Renal pelvis (tissue), 3 donors: ENCODE measurements around the gene DCHS1. TPM values are rescaled to one million over a fixed set of nuclear protein-coding genes. Genes with fewer than 3 reads are reported as not detected.

Experiments used
- polyA plus RNA-seq, 3 donors: library from polyadenylated mRNA; unstranded; fragments of 120-200 nt; gene quantifications; one replicate each; pipeline ENCODE4 v1.2.1, GENCODE V29; 2013; ENCODE audit not compliant: insufficient read length in 3 of 3

The DCHS1 gene
- polyA plus RNA-seq, 3 donors: 30.7 to 41.7 (median 40.5) TPM

Other genes starting within 250 kb of the DCHS1 start
- 10 to 100 TPM; 62.7 to 65.3 (median 63.1) TPM for gene APBB1, start 236.7 kb downstream of the DCHS1 start, polyA plus RNA-seq
- gene HPX, start 214.8 kb downstream of the DCHS1 start, polyA plus RNA-seq: 1 to 10 TPM; 3.1 to 6.6 (median 6.4) TPM
- 10 to 100 TPM; 24.8 to 32.2 (median 28.3) TPM for gene TRIM3, start 181.9 kb downstream of the DCHS1 start, polyA plus RNA-seq
- 10 to 100 TPM; 71.9 to 80.8 (median 77.5) TPM for gene ARFIP2, start 174.5 kb downstream of the DCHS1 start, polyA plus RNA-seq
- 10 to 100 TPM; 36.4 to 43.8 (median 37.9) TPM for gene TIMM10B, start 174.3 kb downstream of the DCHS1 start, polyA plus RNA-seq
- 10 to 100 TPM in 2 of 3 donors, 1 to 10 TPM in 1; 5.9 to 13.2 (median 13.0) TPM for gene DNHD1, start 158.5 kb downstream of the DCHS1 start, polyA plus RNA-seq
- gene RRP8, start 52.2 kb downstream of the DCHS1 start, polyA plus RNA-seq: 10 to 100 TPM; 17.5 to 29.9 (median 22.0) TPM
- 100 to 1,000 TPM; 159 to 167 (median 159) TPM for gene ILK, start 52.0 kb downstream of the DCHS1 start, polyA plus RNA-seq
- gene TAF10, start 43.6 kb downstream of the DCHS1 start, polyA plus RNA-seq: 10 to 100 TPM; 68.8 to 96.0 (median 81.3) TPM
- gene TPP1, start 36.4 kb downstream of the DCHS1 start, polyA plus RNA-seq: 100 to 1,000 TPM; 112 to 123 (median 120) TPM
- gene MRPL17, start 27.5 kb upstream of the DCHS1 start, polyA plus RNA-seq: 10 to 100 TPM; 68.0 to 88.5 (median 79.3) TPM
- under 1 TPM in 2 of 3 donors, not detected in 1; 0.07 to 0.08 TPM for gene OR2AG2, start 116.2 kb upstream of the DCHS1 start, polyA plus RNA-seq
- under 1 TPM in 2 of 3 donors, not detected in 1; 0.01 to 0.09 TPM for gene OR2AG1, start 127.2 kb upstream of the DCHS1 start, polyA plus RNA-seq
- gene OR6A2, start 143.9 kb upstream of the DCHS1 start, polyA plus RNA-seq: not detected
- not detected for gene OR10A5, start 189.9 kb upstream of the DCHS1 start, polyA plus RNA-seq
- under 1 TPM in 2 of 3 donors, not detected in 1; 0.05 to 0.09 TPM for gene OR10A2, start 207.2 kb upstream of the DCHS1 start, polyA plus RNA-seq
- not detected for gene OR10A4, start 220.8 kb upstream of the DCHS1 start, polyA plus RNA-seq
- not detected for gene OR2D2, start 236.7 kb upstream of the DCHS1 start, polyA plus RNA-seq